ENCODE measurements around the gene DBN1.
A peak's percentile ranks its signal among the peaks of the same experiment; 100 is the strongest.

DBN1 gene

DNA sequence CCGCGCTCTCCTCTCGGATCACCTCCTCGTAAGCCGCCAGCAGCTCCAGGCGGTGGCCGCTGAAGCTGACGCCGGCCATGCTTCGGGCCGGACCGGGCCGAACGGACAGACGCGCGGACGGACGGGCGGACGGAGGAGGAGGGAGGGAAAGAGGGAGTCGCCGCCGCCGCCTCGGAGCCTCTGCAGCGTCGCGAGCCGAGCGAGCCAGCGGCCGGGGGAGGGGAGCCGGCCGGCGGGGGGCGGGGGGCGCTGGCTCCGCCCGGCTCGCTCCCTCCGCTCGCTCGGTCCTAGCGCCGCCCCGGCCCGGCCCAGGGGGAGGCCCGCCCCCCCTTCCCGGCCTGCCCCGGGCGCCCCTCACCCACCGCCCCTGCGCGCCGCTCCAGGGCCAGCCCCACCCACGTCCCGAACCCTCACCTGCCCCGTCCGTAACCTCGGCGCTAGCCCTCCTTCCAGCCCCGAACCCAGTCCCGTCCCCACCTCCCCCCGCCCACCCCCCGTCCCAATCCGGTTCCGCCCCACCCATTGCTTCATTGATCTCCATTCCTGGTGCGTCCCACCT, at the start of gene DBN1:
DBN1 (minus strand) TSS at position 192 of the 559 bp plus-strand sequence; CDS start at position 79, 113 bp downstream.
- no peak for DNase-seq

DNA sequence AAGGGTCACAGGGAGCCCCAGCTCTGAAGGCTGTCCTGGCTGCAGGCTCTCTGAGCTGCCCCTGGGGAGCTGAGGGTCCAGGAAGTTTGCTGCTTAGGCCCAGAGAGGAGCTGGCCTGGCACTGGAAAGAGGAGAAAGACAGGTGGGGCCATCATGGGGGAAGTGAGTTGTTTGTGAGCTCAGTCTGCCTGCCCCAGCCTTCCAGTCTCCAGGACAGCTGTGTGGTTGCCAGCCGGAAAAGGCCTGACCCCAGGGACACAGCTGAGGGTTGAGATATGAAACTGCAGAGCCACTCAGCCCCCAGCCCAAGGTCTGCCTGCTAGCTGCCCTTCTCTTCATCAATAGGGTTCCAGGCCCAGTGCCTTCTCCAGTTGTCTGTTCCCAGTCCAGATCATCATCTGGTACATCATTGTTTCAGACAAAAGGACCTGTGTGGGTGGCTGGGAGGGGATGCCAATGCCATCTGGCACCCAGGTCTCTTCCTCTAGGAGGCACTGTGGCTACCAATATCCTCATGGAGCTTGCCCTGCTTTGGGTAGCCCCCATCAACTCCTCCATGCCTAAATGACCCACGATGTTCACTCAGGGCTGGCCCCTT, 47.6 kb upstream of the DBN1 start:
- DNase-seq, result no peak

DNA sequence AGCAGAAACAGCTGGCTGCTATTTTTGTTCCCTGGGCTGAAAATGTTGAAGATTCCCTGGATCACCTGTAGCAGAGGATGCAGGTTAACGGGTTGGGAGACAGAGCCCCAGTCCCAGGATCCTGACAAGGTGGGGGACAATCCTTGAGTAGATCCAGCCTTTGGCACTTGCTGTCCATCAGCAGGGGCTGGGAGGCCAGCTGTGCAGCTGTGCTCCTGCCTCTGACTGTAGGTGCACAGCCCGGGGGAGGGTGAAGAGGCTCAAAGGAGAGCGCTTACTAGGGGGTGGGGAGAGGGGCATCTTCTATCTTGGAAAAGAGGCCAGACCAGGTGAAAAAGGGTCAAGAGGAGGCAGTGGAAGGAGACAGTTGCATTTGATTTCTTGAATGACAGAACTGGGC, 46.8 kb upstream of the DBN1 start:
- no peak for DNase-seq

DNA sequence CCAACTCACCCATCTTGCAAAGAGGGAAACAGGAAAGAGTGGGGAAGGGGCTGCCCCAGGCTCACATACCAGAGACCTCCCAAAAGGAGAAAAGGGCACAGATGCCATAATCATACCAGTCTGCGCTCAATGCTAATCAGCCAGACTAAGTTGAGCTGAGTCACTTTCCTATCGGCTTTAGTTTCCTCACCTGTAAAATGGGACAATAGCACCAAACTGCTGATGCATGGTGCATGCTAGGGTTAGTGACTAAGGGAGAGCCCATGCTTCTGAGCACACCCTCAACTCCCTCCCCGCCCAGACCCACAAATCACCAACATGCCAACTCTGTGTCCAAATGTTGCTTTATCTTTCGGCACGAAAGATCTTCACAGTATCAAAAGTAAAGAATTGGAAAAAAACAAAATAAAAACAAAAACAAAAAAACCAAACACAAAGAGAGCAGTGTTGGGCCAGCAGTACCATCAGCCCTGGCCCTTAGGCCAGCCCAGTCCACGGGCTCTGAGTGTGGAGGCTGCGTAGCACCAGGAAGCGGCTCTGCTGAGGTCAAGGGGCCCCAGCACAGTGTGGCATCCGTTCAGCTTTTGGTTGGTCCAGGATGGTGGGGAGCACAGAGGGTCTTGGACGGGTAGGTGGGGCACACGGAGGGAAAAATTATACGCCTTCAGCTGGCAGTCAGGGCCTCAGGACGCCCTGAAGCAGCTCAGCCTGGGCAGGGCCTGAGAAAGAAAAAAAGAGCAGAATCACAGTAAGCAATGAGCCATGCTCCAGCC, 46.2 kb upstream of the DBN1 start:
- no peak for DNase-seq

GRCh38 chr5:177516601-177517568, 43.5 kb upstream of the DBN1 start, which contains the start of gene DDX41:
DDX41 (minus strand) TSS chr5:177516961; CDS start chr5:177516945, 16 bp downstream.
- DNase-seq, result peak; percentile 98

DNA sequence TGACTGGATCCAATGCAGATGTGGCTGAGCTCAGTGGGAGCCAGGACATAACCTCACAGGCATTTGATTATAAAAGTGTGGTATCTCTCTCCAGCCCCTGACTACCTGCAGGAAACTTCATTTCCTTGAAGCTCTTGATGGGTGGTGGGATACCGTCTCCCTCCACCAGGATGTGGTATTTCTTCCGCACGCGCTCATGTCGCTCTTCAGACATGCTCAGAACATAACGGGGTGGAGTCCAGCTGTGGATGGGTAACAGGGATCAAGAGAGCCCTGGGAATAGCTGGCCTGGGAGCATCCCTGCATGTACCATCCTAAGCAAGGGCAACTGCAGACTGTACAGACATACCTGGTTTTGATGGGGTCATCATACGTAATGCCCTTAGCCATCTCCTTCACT, 42.1 kb upstream of the DBN1 start:
- no peak for DNase-seq

- no peak for DNase-seq
These were observed 41.1 kb upstream of the DBN1 start for GRCh38 chr5:177514541-177514940.

GRCh38 chr5:177513500-177513899, 40.1 kb upstream of the DBN1 start:
- DNase-seq, result no peak

GRCh38 chr5:177512736-177513380, 39.4 kb upstream of the DBN1 start:
- no peak for DNase-seq

GRCh38 chr5:177511796-177512675, 38.6 kb upstream of the DBN1 start:
- DNase-seq, result no peak

GRCh38 chr5:177511181-177511580, 37.7 kb upstream of the DBN1 start:
- no peak for DNase-seq

DNA sequence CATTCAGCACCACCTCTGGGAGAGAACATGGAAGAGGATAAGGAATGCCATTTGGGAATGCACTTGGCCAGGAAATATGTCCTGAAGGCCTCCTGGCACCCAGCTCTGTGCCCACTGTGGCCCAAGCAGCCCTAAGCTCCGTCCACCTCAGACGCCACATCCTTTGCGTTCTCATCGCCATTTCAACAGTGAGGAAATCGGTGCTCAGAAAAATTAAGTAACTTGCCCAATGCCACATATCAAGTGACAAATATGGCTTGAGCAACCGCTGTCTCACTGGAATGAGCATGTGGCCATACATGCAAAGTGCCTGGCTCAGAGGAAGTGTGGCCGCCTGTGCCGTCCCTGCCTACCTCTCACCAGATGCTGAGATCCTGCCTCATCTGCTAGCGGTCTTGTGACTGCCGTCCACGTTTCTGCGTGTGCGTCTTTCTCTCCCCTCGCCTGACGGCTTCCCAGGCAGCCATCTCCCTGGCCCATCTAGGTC, 37.2 kb upstream of the DBN1 start:
- no peak for DNase-seq

GRCh38 chr5:177509991-177510566, 36.6 kb upstream of the DBN1 start:
- DNase-seq, result no peak

DNA sequence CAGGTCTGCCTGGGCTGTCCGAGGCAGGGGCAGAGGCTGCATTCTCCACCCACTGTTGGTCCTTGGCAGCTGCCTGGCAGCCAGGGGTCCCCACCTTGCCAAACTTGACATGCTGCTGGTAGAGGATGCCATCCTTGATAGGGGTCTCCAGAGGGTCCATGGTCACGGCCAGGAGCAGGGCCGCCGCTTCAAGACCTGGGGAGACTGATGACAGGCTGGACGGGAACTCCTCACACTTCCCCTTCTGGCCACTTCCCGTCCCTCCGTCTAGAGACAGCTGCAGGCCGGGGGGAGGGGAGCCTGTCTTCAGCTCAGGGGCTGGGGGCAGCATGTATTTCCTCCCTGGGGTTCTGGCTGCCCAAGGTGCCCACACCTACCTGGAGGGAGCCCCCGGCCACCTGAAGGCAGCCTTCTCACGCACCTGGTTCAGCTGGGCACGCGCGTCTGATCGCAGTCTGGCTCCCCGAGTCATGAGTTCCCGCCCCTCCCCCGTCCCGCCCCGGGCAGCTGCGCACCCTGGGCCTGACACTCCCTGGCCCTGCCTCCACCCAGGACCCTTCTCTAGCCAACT, 36.0 kb upstream of the DBN1 start, which contains the start of gene DOK3:
DOK3 (minus strand) TSS at position 446 of the 571 bp plus-strand sequence; CDS start at position 160, 286 bp downstream.
- DNase-seq, result no peak

GRCh38 chr5:177508837-177509236, 35.4 kb upstream of the DBN1 start:
- DNase-seq, result no peak

GRCh38 chr5:177508221-177508611, 34.8 kb upstream of the DBN1 start:
- no peak for DNase-seq

- DNase-seq, result no peak
These were observed 34.3 kb upstream of the DBN1 start for GRCh38 chr5:177507596-177508220.

GRCh38 chr5:177507165-177507564, 33.7 kb upstream of the DBN1 start:
- no peak for DNase-seq

- no peak for DNase-seq
These were observed 31.6 kb upstream of the DBN1 start for GRCh38 chr5:177505075-177505474.

All from activated CD4-positive, alpha-beta T cell treated with anti-CD3 and anti-CD28 coated beads, Interleukin-2, amount 50 U/mL, for 16 hours (primary cell).